HCT116 (cell line): ENCODE measurements around the gene GAS2.

Source experiments
- ATF3 ChIP-seq: IDR thresholded peaks from 2 replicates; pipeline ENCODE4 v1.6.1; 2012
- CTCF ChIP-seq, 3 experiments: fragments of 200-600 bp in 1 of 3; sonication (generic) in 1 of 3; IDR thresholded peaks in 2 of 3; conservative IDR thresholded peaks in 1 of 3; 2 replicates each; pipeline ENCODE4 v1.5.1; 2012 to 2017; ENCODE audit warnings: low read depth in 2 of 3, low read length in 2 of 3, antibody characterized with exemption in 1 of 3, borderline replicate concordance in 1 of 3, control low read depth in 1 of 3, mild to moderate bottlenecking in 1 of 3, mixed read lengths in 1 of 3, mixed run types in 1 of 3, moderate library complexity in 1 of 3; ENCODE audit not compliant: insufficient read depth in 1 of 3
- ELF1 ChIP-seq: IDR thresholded peaks from 2 replicates; pipeline ENCODE4 v1.6.1; 2012; ENCODE audit warnings: low read depth, borderline replicate concordance
- EZH2 ChIP-seq: fragments of 200-600 bp; sonication (generic); IDR thresholded peaks from 2 replicates; pipeline ENCODE4 v1.6.1; 2017; ENCODE audit warnings: antibody characterized with exemption, mixed run types
- EZH2phosphoT487 ChIP-seq: fragments of 200-600 bp; IDR thresholded peaks from 2 replicates; pipeline ENCODE4 v1.6.1; 2018; ENCODE audit warnings: antibody characterized with exemption, borderline replicate concordance
- MAX ChIP-seq: IDR thresholded peaks from 2 replicates; pipeline ENCODE4 v1.6.1; 2012
- POLR2A ChIP-seq: IDR thresholded peaks from 2 replicates; pipeline ENCODE4 v1.7.0; 2011; ENCODE audit warnings: borderline replicate concordance; ENCODE audit not compliant: insufficient read depth, insufficient read length; ENCODE audit errors: extremely low read depth
- POLR2AphosphoS5 ChIP-seq: IDR thresholded peaks from 2 replicates; pipeline ENCODE4 v1.6.1; 2011; ENCODE audit warnings: mild to moderate bottlenecking, low read depth, low read length, moderate library complexity
- REST ChIP-seq: IDR thresholded peaks from 2 replicates; pipeline ENCODE4 v1.6.1; 2012; ENCODE audit warnings: low read depth
- SP1 ChIP-seq: IDR thresholded peaks from 2 replicates; pipeline ENCODE4 v1.6.1; 2012; ENCODE audit warnings: low read depth
- SRF ChIP-seq: IDR thresholded peaks from 2 replicates; pipeline ENCODE4 v1.6.1; 2012; ENCODE audit warnings: low read depth
- TCF7L2 ChIP-seq: IDR thresholded peaks from 2 replicates; pipeline ENCODE4 v1.7.0; 2011; ENCODE audit warnings: borderline replicate concordance, inconsistent platforms; ENCODE audit not compliant: insufficient read depth, insufficient read length; ENCODE audit errors: extremely low read depth
- ZBTB33 ChIP-seq: IDR thresholded peaks from 2 replicates; pipeline ENCODE4 v1.6.1; 2011; ENCODE audit warnings: mild to moderate bottlenecking, low read length, moderate library complexity; ENCODE audit not compliant: insufficient replicate concordance; ENCODE audit errors: extremely low read depth
- ZNF274 ChIP-seq: fragments of 200-500 bp; sonication (Bioruptor generic); IDR thresholded peaks from 2 replicates; pipeline ENCODE4 v1.6.1; 2014; ENCODE audit warnings: mild to moderate bottlenecking, low read depth, low read length, inconsistent platforms

- TF ChIP-seq CTCF (IDR thresholded peaks at IDR 0.05 in 2 of 3, conservative IDR thresholded peaks at IDR 0.05 in 1 of 3; ENCODE audit: borderline replicate concordance in 1 of 3, insufficient read depth in 1 of 3, low read depth in 2 of 3, low read length in 2 of 3) (no peak), SRF (no peak), EZH2 (no peak), ZBTB33 (no peak), POLR2AphosphoS5 (no peak), REST (no peak), TCF7L2 (no peak), SP1 (no peak), MAX (no peak), ATF3 (no peak), EZH2phosphoT487 (no peak), ZNF274 (no peak), POLR2A (no peak), ELF1 (no peak)
These were observed 24.5 kb downstream of the GAS2 start for GRCh38 chr11:22690871-22691270.
